ENCODE measurements around the gene STARD5.
"Not testable (repeated sequence)": the region's sequence is repeated elsewhere in the genome, so short reads cannot be mapped to it uniquely, and the experiment has no call there.

STARD5 gene

DNA sequence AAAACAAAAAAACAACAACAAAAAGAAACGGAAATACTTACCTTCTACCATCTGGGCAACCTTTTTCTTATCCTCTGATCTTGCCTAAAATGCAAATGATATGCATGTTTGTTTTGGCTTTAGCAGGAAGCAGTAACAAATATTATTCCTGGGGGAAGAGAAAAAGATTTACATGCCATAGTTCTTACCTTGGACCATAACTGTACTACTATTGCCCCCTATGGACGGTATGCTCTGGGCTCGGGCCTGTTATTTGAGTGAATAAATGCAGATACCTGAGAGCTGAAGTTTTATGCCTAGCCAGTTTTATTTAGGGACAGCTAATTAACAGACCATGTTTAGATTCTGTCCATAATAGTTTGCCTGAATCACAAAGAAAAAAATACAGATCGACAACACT, 12.6 kb upstream of the STARD5 start:
- peak; percentile 33 for DNase-seq

DNA sequence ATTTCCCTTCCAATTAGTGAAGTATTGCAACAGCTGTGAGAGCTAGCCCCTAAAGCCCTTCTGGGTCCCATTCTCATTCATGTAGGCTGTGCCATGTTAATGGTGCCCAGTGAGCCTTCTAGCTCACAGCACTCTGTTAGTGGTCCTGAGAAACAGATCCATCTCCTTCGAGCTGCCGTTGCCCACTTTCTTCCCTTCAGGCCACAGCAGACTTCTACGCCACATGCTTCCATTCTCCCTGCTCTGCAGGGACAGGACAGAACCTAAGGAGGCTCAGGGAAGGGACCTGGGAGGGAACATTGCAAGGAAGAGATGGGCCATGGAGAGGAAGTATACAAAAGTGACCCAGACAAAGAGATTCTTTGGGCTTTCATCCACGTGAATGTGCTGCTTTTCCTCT, 11.7 kb upstream of the STARD5 start:
- DNase-seq, result no peak

DNA sequence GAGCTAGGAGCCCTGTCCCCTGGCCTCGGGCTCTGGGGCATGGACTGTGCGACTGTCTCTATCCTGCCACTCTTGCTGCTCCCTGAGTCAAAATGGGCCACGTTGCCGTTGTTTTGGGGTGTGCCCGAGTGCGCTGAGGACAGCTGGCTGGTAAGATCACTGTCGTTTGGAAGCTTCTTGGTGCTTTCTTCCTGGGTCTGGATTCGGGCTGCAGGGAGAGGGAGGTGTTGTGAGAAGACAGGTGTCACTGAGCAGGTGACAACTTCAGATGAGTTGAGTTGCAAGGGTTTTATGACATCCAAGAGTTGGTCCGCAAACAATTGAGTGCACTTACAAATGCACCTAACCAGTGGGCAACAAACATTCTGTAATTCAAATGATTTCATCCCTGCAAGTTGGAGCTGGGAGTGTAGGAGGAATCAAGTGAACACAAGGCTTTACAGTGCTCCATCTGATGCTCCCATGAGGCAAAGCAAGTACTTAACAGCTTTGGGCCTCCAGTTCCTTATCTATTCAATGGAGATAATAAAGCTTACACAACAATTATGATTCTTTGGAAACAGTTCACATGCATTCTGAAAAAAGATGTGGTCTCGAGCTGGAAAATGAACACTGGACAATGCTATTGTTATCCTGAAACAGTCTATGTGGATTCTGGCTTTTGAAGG, 11.0 kb upstream of the STARD5 start:
- DNase-seq, result no peak

DNA sequence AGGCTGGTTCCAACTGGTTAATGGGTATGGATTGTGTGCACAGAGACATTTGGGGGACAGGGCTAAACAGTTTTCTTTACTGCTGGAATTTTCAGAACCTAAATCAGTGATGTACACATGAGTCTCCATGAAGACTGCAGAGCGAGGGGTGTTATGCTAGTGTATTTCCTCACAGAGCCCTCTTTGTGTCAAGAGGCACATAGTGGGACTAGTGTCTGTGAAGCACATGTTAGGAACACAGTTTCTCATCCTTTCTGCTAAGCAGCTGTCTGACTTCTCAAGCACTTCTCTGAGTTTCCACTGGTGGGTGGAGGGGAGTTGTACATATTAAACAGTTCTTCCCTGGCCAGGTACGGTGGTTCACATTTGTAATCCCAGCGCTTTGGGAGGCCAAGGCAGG, 9.4 kb upstream of the STARD5 start:
- DNase-seq, result no peak

DNA sequence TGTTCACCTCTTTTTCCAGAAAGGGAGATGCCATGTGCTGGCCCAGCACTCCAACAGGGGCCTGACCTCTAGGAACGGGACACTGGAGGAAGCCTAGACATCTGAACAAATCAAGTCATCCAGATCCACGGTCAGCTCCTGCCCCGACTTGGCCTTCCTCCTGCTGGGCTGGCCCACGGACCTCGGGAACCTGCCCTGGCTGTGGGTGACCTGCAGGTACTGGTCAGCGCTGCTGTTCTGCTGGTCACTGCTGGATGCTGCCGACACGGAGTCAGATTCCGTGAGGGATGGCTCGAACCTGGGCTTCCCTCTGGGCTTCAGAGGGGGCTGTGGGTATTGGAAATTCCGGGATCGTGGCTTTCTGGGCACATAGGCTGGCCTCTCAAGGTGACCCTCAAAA, 8.4 kb upstream of the STARD5 start:
- no peak for DNase-seq

DNA sequence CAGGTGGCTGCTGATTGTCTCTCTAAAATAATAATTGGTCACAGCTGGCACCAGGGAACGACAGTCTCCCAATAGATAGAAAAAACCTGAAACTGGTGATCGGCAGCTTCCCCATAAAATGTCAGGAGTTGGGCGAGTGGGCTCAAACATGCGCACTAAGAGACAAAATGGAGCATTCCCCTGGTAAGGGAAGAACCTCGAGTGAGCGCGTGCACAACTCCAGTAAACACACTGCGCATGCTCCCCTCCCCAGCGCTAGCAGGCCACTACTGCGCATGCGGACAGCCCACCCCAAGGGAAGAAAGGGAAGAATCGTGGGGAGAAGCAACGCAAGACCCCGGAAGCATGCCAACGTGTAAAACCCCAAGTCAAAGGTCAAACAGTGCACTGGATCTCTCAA, 7.7 kb upstream of the STARD5 start:
- DNase-seq, result no peak

DNA sequence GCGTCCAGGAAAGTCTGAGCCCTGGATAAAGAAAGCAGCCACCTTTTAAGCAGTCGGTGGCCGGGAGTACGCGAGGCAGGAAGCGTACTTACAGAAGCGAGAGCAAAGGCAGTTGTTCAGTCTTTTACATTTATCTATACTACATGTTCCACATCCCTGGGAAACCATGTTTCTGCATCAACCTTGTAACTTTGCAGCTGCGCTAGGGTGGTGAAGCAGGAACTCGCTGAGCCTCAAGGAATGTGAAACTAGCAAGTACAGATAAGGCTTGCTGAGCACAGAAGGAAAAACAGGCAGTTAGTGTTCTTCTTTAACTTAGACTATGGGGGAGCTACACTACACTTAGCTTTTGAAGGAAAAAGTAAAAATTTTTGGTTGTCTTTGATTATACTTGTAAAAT, 7.2 kb upstream of the STARD5 start:
- DNase-seq, result not testable (repeated sequence)

DNA sequence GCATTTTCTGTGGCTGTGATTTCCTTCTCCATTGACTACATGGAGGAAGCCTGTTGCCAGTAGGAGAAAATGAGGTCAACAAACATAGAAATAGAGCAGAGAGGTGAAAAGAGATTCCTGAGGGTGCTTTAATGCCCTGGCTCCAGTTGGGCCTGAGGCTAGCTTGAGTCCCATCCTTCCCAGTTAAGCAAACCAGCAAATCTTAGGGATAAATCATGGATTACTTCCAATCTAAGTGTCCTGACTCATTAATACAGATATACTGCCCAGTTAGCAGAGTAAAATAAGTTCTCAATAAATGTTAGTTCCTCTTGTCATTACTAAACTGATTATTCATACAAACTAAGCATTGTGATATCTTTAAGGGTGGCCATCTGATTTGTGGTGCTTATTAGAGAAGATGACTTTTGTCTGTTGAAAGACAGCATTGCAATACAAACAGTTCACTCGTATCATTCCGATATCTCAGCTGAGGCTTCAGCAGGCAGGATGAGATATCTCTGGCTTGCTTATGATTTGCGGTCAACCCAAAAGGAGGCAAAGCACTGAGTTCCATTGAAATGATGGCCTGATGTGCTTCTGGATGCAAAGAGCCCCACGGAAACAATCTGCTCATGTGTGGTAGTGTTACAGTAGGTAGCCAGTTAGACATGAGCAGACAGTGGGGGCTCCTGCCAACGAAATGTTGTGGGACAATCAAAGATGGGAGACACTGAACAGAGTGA, 6.6 kb upstream of the STARD5 start:
- no peak for DNase-seq

DNA sequence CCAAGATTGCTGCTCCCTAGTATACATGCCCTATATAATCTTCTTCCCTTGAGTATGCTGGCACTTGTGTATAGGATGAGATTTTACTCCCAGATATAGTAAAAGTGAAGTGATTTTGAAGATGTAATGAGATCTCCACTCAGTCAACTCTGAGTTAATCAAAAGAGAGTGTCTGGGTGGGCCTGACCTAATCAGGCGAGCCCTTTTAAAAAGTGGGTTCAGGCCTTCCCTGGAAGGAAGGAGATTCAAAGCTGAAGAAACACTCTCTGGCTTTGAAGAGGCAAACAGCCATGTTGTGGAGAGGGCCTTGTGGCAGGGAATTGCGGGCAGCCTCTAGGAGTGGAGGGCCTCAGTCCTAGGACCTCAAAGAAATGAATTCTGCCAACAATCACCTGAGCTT, 5.5 kb upstream of the STARD5 start:
- DNase-seq, result no peak

DNA sequence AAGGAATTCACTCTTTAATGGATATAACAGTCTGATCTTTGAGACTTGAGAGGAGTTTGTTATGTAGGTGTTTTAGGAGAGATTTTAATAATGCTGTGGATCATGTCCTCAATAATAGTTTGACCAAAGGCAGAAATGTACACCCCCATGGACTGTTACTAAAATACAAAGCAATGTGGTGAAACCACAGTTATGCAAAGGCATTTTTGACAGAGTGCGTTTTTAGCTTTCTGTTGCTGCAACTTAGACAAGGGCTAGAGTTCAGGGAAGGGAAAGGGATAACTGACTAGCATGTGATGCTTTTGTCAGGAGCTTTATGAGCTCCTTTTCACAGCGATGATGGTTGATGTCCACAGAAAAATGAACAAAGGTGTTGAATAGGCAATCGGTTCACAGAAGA, 3.6 kb upstream of the STARD5 start:
- DNase-seq, result peak; percentile 87

DNA sequence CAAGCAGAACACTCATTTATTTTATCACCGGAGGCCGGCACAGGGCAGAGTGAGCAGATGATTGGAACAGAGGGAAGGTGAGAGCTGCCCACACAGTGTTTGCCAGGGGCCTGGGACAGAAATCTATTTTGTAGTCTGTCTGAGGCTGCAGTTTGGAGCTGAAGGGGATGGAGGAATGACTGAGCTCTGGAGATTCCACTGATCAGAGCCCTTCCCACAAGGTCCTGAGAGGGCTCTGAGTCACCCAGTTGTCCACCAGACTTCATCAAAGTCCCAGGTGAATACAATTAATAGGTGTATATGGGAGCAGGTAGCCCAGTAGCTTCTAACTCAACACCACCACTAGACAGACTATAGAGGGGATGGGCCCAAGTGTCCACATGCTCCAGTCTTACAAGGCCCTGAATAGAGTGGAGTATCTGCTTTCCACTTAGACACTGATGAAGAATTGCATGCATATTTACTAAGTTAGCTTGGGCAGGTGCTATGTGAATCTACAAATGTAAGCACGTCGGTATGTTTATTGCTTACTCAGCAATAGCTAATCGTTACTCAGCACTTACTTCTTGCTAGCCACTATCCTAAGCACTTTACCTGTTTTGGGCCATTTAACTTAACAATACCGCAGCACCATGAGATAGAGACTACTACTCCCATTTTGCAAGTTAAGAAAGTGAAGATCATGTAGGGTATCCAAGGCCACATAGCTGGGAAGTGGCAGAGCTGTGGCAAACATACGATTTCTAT, 2.7 kb upstream of the STARD5 start:
- DNase-seq, result peak; percentile 32

DNA sequence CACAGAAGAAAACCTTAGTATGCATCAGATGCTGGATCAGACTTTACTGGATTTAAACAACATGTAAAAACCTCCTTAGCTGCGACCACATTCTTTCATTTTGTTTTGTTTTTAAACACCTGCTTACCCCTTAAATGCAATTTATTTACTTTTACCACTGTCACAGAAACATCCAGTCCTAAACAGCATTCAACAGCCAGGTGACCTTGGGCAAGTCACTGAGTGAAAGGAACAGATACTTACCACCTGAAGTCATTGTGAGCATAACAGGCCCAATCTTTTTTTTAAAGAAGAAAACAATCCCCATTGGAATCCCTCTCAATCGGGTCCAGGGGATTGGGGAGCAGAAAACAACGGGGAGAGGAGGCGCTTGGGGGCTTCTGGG, 390 bp downstream of the STARD5 start:
- no peak for DNase-seq

DNA sequence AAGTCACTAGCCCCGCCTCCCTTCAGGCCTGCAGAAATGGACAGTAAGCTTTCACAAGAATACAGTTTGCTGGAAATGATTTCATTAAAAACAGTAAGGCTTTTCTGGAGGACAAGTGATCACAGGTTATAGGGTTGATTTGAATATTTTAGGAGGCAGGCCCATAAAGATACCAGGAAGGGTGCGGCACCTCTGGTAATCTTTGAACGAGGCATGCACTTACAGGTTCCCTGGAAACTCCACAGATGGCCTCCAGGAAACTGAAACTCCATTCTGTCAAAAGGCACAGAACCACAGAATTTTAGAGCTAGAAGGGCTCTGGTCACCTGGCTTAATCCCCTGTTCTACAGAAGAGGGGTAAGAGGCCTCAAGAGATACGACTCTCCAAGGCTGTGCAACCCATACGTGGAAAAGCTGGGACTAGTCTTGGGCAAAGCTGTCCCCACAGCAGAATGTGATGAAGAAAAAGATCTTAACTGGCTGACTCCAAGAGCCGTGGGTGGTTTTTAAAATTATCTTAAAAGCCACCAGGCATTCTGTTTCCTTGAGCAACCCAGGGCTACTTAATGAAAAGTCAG, 1.2 kb downstream of the STARD5 start:
- no peak for DNase-seq

DNA sequence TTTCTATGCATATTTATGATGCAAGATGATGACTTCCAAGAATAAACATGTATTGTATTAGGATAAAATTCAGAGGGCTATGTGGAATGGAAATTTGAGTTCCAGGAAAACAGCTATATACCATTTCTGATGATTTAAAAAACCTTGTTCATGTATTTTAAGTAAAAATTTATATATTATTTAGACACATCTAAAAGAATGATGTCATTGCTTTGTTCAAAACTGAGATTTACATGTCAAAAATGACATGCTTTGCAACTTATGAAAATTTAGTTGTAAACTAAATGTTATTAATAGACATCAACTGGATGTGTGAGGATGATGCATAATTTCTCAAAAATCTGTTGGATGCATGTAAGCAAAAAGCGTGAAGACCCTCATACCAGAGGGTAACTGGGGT, 2.3 kb downstream of the STARD5 start:
- DNase-seq, result no peak

DNA sequence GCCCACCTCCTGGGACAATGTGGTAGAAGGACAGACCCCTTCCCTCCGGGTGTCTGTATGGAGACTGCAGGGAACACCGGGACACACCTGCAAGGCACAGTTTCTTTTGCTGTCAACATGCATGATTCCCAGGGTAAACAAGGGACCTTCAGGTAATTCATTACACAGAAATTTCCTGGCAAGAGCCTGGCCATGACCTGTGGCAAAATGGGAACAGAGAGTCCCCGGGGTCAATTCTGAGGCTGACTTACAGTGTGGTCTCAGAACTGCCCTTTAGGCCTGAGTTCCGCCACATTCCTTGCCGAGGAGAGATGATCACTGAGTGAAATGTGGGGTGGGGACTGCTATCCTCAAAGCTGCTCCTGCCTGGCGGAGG, 6.3 kb downstream of the STARD5 start:
- DNase-seq, result no peak

DNA sequence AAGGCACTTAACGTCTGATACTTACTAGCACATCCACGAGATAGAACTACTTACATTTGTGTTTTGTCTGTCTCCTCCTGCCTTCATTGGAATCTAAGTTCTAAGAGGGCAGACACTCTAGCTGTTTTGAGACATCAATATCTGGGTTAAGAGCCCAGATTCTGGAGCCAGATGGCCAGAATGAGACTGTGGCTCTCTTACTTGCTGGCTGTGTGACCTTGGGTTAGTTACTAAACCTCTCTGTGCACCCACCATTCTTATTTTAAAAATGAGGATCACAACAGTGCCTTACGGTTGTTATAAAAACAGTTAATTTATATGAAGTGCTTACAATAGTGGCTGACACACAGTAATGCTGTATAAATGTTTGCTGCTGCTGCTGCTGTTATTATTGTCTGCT, 7.7 kb downstream of the STARD5 start:
- no peak for DNase-seq

DNA sequence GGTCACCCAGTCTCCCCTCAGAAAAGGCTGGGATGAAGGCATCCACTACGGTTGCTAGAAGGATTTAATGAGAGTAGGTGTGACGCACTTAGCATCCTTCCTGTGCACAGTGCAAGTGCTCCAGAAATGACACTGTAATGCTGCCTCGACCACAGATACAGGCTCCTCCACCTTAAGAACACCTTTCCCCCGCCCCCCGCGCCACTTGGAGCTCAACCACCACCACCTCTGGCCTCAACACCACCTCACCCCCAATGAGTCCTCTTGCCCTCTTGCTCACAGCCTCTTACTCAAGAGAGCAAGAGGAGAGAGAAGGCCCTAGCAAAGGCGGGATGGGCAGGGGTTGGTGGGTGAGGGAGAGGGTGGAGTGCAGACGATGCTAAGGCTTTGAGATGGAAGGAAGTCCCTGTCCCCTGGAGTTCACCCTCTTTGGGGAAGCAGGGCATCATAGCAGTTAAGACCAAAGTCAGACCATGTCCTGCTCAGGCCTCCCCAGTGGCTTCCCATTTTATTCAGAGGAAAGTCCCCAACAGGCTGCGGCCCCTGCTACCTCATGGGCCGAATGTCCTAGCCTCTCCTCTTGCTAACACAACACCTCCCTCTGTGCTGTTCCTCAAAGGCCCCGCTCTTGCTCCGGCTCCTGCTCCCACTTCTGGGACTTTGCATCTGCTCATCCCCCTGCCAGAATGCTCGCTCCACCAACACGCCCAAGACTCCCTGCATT, 8.3 kb downstream of the STARD5 start:
- DNase-seq, result no peak

DNA sequence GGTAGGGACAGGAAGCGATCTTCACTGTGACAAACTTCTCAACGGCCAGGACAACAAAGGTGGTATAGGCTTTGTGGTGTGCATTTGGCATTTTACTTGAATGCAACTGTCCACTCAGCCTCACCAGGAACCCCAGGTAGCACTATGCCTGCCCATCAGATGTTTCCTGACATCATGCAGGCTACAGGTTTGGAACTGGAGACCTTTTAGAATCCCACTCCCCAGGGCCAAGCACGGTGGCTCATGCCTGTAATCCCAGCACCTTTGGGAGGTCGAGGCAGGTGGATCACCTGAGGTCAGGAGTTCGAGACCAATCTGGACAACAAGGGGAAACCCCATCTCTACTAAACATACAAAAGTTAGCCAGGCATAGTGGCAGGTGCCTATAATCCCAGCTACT, 9.6 kb downstream of the STARD5 start:
- no peak for DNase-seq

DNA sequence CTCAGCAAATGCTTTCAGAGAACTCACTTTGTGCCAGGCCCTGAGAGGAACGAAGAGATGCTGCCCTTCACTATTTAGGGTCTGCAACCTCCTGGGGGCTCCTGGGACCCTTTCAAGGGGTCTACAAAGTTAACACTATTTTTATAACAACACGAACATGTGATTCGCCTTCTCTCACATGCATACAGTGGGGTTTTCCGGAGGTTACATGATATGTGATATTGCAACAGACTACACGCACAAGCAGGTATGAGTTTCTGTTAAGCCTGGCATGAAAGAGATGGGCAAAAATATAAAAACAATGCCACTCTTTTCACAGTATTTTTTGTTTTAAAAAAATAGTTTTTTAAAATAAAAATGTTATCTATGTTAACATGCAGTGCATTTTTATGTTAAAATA, 10.3 kb downstream of the STARD5 start:
- DNase-seq, result no peak

DNA sequence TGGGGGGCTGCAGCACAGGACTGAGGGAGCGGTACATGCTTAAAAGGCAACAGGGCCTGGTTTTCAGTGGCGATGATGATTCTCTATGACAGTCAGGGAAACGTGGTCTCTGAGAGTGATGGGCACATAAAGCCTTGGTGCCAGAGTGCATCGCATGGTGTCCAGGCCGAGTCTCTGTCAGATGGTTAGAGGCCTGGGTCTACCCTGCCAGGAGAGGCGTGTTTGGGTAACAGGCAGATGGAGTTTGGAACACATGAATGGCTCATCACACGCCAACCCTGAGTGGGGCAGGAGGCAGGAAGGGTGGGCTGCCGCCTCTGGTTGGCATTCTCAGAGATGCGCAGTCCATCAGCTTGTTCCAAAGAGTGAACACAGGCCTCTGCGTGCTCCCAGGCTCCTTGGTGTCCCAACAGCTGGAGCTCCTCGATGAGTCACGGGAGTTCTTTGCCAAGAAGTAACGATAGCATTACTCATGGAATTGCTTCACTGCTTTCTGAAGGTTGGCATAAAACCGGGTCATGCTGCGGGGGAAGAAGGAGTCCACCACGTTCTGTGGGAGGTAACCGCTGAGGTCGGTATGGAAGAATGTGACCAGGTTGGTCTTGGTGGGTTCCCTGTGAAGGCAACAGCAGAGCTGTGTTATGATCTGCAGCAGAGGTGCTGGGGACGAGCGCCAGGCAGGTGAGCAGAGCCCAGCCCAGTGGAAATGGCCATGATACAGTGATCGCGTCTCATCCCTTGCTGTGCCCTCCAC, 11.0 kb downstream of the STARD5 start:
- DNase-seq, result peak; percentile 98

DNA sequence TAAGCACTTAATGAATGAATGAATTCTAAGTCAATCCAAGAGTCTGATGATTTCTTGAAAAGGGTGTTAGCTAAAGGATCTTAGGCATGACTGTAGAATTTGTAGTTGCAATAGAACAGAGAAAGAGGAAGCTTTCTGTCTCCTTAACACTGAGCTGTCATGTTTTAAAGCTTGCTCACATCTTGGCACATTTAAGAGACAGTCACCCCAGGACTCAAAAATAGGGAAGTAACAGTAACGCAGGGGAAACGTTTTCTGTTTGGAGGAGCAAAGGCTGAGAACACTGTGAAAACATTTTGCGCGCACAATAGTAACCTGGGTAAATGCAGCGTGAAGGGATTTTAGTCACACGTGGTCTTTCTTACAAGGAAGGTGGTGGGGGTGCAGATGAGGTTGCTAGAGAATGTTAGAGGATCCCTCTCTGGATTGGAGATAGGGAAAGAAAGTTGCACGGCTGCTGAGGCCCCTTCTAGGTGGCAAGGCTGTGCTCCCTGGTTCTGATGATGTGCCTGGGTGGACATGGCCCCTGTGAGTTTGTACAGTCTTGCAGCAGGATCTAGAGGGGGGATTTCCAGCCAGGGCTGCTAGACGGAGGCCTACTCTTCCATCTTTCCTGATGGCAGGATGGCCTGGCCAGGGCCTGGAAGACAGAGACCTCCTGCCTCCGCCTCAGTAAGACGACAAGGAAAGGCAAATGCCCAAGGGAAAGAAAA, 12.0 kb downstream of the STARD5 start:
- DNase-seq, result no peak

DNA sequence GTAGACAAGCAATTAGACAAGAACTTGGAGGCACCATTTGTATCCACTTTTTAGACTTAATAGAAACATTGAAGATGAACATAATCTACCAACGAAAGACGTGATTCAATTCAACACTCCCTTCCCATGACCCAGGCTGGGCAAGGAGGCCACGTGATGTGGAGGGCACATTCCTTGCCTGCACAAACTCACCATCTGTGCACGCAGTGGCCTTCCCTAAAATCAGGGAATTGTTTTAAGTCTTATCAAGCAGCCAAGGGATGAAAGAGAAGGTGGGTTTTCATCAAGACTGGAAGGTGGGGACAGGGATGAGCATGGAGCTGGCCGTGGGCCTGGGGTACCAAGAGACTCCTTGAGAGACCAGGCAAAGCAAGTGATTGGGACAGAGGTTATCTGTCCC, 13.5 kb downstream of the STARD5 start:
- no peak for DNase-seq
